Ovary (tissue), 3 donors: ENCODE measurements around the gene AMACR.

Experiments used
- EP300 ChIP-seq: sonication (generic); formaldehyde crosslinking; IDR thresholded peaks from one replicate; pipeline ENCODE4 v1.6.1; 2017; ENCODE audit warnings: antibody characterized with exemption
- POLR2A ChIP-seq: fragments of 450-650 bp; IDR thresholded peaks from one replicate; pipeline ENCODE4 v1.6.1; 2017; ENCODE audit warnings: antibody characterized with exemption, mild to moderate bottlenecking, moderate library complexity
- TF ChIP-seq, protein P1 (sequence below), 3 donors: fragments of 450-650 bp in 2 of 3; fragments of 200-600 bp in 1 of 3; IDR thresholded peaks; one replicate each; pipeline versions ENCODE4 v1.5.1 to v1.8.0; 2016 to 2022; ENCODE audit warnings: antibody characterized with exemption in 3 of 3, mild to moderate bottlenecking in 1 of 3
- donor health status: DM: no; HTN: no; CAD: no.

DNA sequence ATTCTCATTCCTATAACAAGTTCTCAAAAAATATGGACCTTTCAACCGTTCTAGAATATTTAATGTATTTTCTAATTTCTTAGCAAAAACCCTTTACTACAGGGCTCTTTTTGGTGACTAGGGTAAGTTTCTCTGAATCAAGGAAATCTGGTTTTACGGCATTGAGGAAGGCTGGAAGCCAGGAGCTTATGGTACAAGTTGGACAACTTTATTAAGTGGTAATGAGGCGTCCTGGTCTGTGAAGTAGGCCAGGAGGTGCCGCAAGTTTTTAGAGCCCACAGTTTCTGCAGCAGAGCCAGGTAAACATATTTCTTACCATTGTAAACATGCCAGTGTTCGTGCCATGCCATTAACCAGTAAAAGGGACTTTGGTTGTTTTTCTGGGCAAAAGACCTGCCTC, 49.7 kb upstream of the AMACR start:
- TF ChIP-seq, protein P1, sequence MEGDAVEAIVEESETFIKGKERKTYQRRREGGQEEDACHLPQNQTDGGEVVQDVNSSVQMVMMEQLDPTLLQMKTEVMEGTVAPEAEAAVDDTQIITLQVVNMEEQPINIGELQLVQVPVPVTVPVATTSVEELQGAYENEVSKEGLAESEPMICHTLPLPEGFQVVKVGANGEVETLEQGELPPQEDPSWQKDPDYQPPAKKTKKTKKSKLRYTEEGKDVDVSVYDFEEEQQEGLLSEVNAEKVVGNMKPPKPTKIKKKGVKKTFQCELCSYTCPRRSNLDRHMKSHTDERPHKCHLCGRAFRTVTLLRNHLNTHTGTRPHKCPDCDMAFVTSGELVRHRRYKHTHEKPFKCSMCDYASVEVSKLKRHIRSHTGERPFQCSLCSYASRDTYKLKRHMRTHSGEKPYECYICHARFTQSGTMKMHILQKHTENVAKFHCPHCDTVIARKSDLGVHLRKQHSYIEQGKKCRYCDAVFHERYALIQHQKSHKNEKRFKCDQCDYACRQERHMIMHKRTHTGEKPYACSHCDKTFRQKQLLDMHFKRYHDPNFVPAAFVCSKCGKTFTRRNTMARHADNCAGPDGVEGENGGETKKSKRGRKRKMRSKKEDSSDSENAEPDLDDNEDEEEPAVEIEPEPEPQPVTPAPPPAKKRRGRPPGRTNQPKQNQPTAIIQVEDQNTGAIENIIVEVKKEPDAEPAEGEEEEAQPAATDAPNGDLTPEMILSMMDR (IDR thresholded peaks at IDR 0.05): no peak
- TF ChIP-seq POLR2A: no peak
- TF ChIP-seq EP300: no peak
